OCI-LY7 (cell line): ENCODE data around the gene TXNL4A. TPM values are rescaled to one million over a fixed set of nuclear protein-coding genes. Genes with fewer than 3 reads are reported as not detected.
"Not testable (repeated sequence)": the region's sequence is repeated elsewhere in the genome, so short reads cannot be mapped to it uniquely, and the experiment has no call there.

Experiments
- BruUV-seq: library from RNA; stranded (reverse); fragments of 400-500 nt; replicated peaks from 2 replicates; lab custom pipeline; 2021; lab: Mats Ljungman, UMichigan
- CTCF ChIA-PET: fragments of 300-600 bp; sonication (Branson Sonifier 250); formaldehyde crosslinking; loops from one replicate; lab custom pipeline; 2022; ENCODE audit warnings: antibody characterized with exemption; ENCODE audit not compliant: unreplicated experiment; lab: Charles Lee
- POLR2A ChIA-PET: fragments of 300-600 bp; sonication (Branson Sonifier 250); formaldehyde crosslinking; loops from one replicate; lab custom pipeline; 2022; ENCODE audit warnings: antibody characterized with exemption; lab: Charles Lee
- DNase-seq: peaks from one replicate; pipeline ENCODE4 v3.0.0-alpha.2; 2015; ENCODE audit warnings: low spot score
- H2AFZ ChIP-seq: fragments of 200-600 bp; sonication (generic), shearing (Covaris generic); 2 replicates; pipeline ENCODE4 v1.6.1; 2014; ENCODE audit warnings: mild to moderate bottlenecking, antibody characterized with exemption, low read length, moderate library complexity
- H3K27ac ChIP-seq: fragments of 200-600 bp; sonication (generic); 2 replicates; pipeline ENCODE4 v1.5.1; 2014; ENCODE audit warnings: mixed run types, low read depth, mild to moderate bottlenecking, moderate library complexity, low read length, inconsistent platforms; ENCODE audit not compliant: poor library complexity, severe bottlenecking
- H3K36me3 ChIP-seq: fragments of 200-600 bp; sonication (generic); 2 replicates; pipeline ENCODE4 v1.6.1; 2014; ENCODE audit warnings: mild to moderate bottlenecking, antibody characterized with exemption, low read length, moderate library complexity, mixed read lengths; ENCODE audit not compliant: insufficient read depth
- H3K4me1 ChIP-seq: fragments of 200-600 bp; sonication (generic); 2 replicates; pipeline ENCODE4 v1.5.1; 2014; ENCODE audit warnings: mild to moderate bottlenecking, low read length; ENCODE audit not compliant: insufficient read depth, poor library complexity, severe bottlenecking
- H3K4me2 ChIP-seq: fragments of 200-600 bp; sonication (generic); 2 replicates; pipeline ENCODE4 v1.6.1; 2014; ENCODE audit warnings: mild to moderate bottlenecking, low read length
- H3K4me3 ChIP-seq: fragments of 200-600 bp; sonication (generic); 2 replicates; pipeline ENCODE4 v1.5.1; 2014; ENCODE audit warnings: mild to moderate bottlenecking, low read depth, low read length; ENCODE audit not compliant: poor library complexity, severe bottlenecking
- H3K79me2 ChIP-seq: fragments of 200-600 bp; sonication (generic); 2 replicates; pipeline ENCODE4 v1.6.1; 2016; ENCODE audit warnings: low read depth, mild to moderate bottlenecking, low read length, moderate library complexity, mixed read lengths; ENCODE audit not compliant: insufficient read depth
- H3K9me2 ChIP-seq: fragments of 200-600 bp; sonication (generic); 2 replicates; pipeline ENCODE4 v1.6.1; 2016; ENCODE audit warnings: mild to moderate bottlenecking, low read length, mixed read lengths; ENCODE audit not compliant: insufficient read depth
- H3K9me3 ChIP-seq: fragments of 200-600 bp; sonication (generic); 2 replicates; pipeline ENCODE4 v1.6.1; 2014; ENCODE audit warnings: mild to moderate bottlenecking, mixed run types, low read length, mixed read lengths
- H4K20me1 ChIP-seq: fragments of 200-600 bp; sonication (generic); 2 replicates; pipeline ENCODE4 v1.6.1; 2014; ENCODE audit warnings: mild to moderate bottlenecking, antibody characterized with exemption, low read length, moderate library complexity, mixed read lengths; ENCODE audit not compliant: insufficient read depth
- EZH2phosphoT487 ChIP-seq: fragments of 200-600 bp; sonication (generic); IDR thresholded peaks from 2 replicates; pipeline ENCODE4 v1.6.1; 2018; ENCODE audit warnings: low read depth, borderline replicate concordance, mild to moderate bottlenecking, mixed run types, antibody characterized with exemption, low read length, moderate library complexity, mixed read lengths
- intact Hi-C: fragments of 100-400 bp; cut with micrococcal nuclease; formaldehyde crosslinking; loops from one replicate; pipeline ENCODE4 v1.10.0; 2022; ENCODE audit not compliant: unreplicated experiment
- total RNA-seq, 2 experiments: library from RNA; depleted of rRNA in 1 of 2; stranded (reverse); fragments of >200 nt in 1 of 2; shearing (Covaris generic) in 1 of 2; gene quantifications; 2 replicates each; pipeline ENCODE4 v1.2.3, GENCODE V29; 2014 to 2022
- TF ChIP-seq, protein P1 (sequence below): fragments of 200-600 bp; sonication (generic); conservative IDR thresholded peaks from 2 replicates; pipeline ENCODE4 v1.5.1; 2014; ENCODE audit warnings: mild to moderate bottlenecking, antibody characterized with exemption, low read length, moderate library complexity, mixed read lengths

The TXNL4A gene
- total RNA-seq, 2 experiments from 2014 or later, result 44.7 to 91.4 TPM

DNA sequence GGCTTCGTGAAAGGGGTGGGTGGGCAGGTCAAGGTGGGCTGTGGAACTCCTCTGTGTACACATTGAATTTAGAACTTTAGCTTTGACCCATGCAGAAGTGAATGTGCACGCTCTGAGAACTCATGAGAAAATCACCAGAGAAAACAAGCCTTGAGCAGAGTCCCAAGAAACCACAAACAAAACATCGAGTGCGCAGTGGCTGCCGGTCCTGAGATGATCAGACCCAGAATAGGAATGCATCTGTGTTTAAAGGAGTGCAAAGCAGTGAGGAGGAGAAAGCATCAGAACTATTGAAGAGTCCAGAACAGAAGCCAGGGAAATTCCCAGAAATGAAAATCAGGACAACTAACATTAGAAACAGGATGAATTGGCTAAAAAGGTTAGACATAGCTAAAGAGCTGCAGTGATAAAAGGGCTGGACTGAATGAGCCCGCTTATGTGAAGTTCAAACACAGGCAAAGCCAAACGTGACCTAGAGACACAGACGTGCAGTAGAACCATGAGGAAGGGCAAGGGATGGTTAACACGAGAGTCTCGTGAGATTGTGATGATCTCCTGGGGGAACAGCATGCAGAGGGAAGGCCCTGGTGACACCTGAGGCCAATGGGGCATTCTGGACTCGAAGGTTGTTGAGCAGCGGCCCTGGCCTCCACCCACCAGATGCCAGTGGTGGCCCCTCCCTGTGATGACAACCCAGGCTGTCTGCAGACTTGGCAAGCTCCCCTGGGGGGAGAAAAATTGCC, 16.4 kb upstream of the TXNL4A start:
- H3K4me2 ChIP-seq, result no peak overlapping the region
- TF ChIP-seq EZH2phosphoT487, result no peak
- TF ChIP-seq, protein P1, sequence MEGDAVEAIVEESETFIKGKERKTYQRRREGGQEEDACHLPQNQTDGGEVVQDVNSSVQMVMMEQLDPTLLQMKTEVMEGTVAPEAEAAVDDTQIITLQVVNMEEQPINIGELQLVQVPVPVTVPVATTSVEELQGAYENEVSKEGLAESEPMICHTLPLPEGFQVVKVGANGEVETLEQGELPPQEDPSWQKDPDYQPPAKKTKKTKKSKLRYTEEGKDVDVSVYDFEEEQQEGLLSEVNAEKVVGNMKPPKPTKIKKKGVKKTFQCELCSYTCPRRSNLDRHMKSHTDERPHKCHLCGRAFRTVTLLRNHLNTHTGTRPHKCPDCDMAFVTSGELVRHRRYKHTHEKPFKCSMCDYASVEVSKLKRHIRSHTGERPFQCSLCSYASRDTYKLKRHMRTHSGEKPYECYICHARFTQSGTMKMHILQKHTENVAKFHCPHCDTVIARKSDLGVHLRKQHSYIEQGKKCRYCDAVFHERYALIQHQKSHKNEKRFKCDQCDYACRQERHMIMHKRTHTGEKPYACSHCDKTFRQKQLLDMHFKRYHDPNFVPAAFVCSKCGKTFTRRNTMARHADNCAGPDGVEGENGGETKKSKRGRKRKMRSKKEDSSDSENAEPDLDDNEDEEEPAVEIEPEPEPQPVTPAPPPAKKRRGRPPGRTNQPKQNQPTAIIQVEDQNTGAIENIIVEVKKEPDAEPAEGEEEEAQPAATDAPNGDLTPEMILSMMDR, result no peak
- no peak for DNase-seq
- H2AFZ ChIP-seq, result no peak overlapping the region
- H3K9me3 ChIP-seq, result no peaks in the 10 kb centered on the region
- no peaks in the 10 kb centered on the region for H4K20me1 ChIP-seq
- no peaks in the 10 kb centered on the region for H3K9me2 ChIP-seq
- no TSS peak for BruUV-seq
- H3K79me2 ChIP-seq, result no peaks in the 10 kb centered on the region
- no peak overlapping the region for H3K4me3 ChIP-seq
- H3K27ac ChIP-seq, result no peak overlapping the region
- H3K4me1 ChIP-seq, result no peaks in the 10 kb centered on the region
- POLR2A ChIA-PET, result no interaction called here
- no peaks in the 10 kb centered on the region for H3K36me3 ChIP-seq
- CTCF ChIA-PET, result no interaction called here
- intact Hi-C loops, result no loop called here

DNA sequence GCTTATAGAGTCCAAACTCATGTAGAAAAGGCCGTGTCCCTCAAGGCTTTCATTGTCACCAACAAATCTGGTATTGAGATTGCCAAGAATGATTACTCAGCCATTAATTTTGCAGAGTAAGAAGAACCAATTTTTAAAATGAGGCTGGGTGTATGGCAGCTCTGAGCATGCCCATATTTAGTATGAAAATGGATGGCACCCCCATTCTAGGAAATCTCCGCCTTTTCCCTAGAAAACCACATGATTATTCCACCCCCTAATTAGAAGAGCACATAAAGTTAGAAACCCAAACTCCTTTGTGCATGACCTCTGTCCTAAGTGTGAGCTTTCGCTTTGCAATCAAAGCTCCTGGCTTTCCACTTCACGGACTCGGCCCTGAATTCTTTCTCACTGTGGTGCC, 14.1 kb upstream of the TXNL4A start:
- H3K9me3 ChIP-seq, result no peaks in the 10 kb centered on the region
- intact Hi-C loops, result no loop called here
- no peak overlapping the region for H3K4me2 ChIP-seq
- TF ChIP-seq EZH2phosphoT487, result no peak
- TF ChIP-seq, protein P1, result no peak
- no peak for DNase-seq
- H3K79me2 ChIP-seq, result no peaks in the 10 kb centered on the region
- H4K20me1 ChIP-seq, result no peaks in the 10 kb centered on the region
- no peaks in the 10 kb centered on the region for H3K36me3 ChIP-seq
- BruUV-seq, result no TSS peak
- H3K9me2 ChIP-seq, result no peaks in the 10 kb centered on the region
- POLR2A ChIA-PET, result no interaction called here
- H3K4me1 ChIP-seq, result no peaks in the 10 kb centered on the region
- H2AFZ ChIP-seq, result no peak overlapping the region
- no peak overlapping the region for H3K4me3 ChIP-seq
- CTCF ChIA-PET, result no interaction called here
- no peak overlapping the region for H3K27ac ChIP-seq

DNA sequence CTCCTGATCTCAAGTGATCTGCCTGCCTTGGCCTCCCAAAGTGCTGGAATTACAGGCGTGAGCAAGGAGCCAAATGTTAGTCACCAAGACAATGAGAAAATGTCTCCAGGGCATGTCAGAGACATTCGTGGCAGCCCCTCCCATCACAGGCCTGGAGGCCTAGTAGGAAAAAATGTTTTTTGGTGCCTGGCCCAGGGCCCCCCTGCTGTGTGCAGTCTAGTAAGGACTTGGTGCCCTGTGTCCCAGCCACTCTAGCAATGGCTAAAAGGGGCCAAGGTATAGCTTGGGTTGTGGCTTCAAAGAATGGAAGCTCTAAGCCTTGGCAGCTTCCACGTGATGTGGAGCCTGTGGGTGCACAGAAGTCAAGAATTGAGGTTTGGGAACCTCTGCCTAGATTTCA, 12.5 kb upstream of the TXNL4A start:
- Histone ChIP-seq H3K4me2 (no peak overlapping the region), H3K27ac (no peak overlapping the region), H3K9me3 (no peaks in the 10 kb centered on the region), H3K36me3 (no peaks in the 10 kb centered on the region), H3K4me3 (no peak overlapping the region), H3K9me2 (no peaks in the 10 kb centered on the region), H3K4me1 (no peaks in the 10 kb centered on the region), H2AFZ (no peak overlapping the region), H4K20me1 (no peaks in the 10 kb centered on the region), H3K79me2 (no peaks in the 10 kb centered on the region)
- no peak for DNase-seq
- intact Hi-C loops, result no loop called here
- ChIA-PET POLR2A (no interaction called here), CTCF (no interaction called here)
- TF ChIP-seq EZH2phosphoT487, result no peak
- TF ChIP-seq, protein P1, result no peak
- no TSS peak for BruUV-seq

DNA sequence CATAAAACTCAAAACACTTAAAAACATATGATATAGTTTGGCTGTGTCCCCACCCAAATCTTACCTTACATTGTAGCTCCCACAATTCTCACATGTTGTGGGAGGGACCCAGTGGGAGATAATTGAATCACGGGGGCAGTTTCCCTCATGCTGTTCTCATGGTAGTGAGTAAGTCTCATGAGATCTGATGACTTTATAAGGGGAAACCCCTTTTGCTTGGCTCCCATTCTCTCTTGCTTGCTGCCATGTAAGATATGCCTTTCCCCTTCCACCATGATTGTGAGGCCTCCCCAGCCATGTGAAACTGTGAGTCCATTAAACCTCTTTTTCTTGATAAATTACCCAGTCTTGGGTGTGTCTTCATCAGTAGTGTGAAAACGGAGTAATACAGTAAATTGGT, 11.3 kb upstream of the TXNL4A start:
- H3K4me3 ChIP-seq, H2AFZ ChIP-seq, H3K4me2 ChIP-seq, H3K9me2 ChIP-seq, H3K9me3 ChIP-seq, H3K4me1 ChIP-seq, H3K36me3 ChIP-seq, BruUV-seq, H3K79me2 ChIP-seq, H4K20me1 ChIP-seq, DNase-seq, POLR2A ChIA-PET, H3K27ac ChIP-seq, intact Hi-C loops, CTCF ChIA-PET: not testable (repeated sequence)
